Fibroblast of the aortic adventitia (primary cell): ENCODE results near the gene IGSF1. TPM values are rescaled to one million over a fixed set of nuclear protein-coding genes. Genes with fewer than 3 reads are reported as not detected.
"Not testable (repeated sequence)": the region's sequence is repeated elsewhere in the genome, so short reads cannot be mapped to it uniquely, and the experiment has no call there.

Experiments used
- DNase-seq: peaks from one replicate; pipeline ENCODE4 v3.0.0-alpha.2; 2010; ENCODE audit warnings: low read depth
- H3K4me3 ChIP-seq: 2 replicates; pipeline ENCODE4 v1.5.1; 2011; ENCODE audit warnings: low read depth, mild to moderate bottlenecking, control low read depth, low read length, moderate library complexity
- total RNA-seq: library from RNA; depleted of rRNA; stranded (reverse); fragments of >200 nt; gene quantifications from 2 replicates; pipeline ENCODE4 v1.2.3, GENCODE V29; 2012; ENCODE audit warnings: low replicate concordance
- TF ChIP-seq, protein P1 (sequence below): IDR thresholded peaks from 2 replicates; pipeline ENCODE4 v1.5.1; 2011; ENCODE audit warnings: mild to moderate bottlenecking, low read length, control low read depth, inconsistent platforms; ENCODE audit not compliant: insufficient read depth

IGSF1 gene
- total RNA-seq, 1 donor = 0.09 TPM

- no peak for DNase-seq
These were observed 26.1 kb downstream of the IGSF1 start for GRCh38 chrX:131262738-131263679.

DNA sequence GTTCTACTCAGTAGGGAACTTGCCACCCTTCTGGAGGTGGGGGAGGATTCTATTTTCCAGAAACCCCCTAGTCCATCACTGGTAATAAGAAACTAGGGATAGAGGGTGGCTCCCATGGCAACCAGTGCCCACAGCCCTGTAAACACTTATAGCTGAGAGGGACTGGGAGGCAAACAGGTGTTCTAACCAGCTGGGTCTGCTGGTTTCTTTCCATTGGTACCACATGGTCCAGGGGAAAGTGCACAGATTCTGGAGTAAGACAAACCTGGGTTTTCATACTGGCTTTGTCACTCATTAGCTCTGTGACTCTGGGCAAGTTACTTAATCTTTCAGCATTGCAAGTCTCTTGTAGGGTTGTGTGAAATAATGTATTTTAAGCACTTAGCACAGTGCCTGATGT is 26.9 kb downstream of the IGSF1 start:
- H3K4me3 ChIP-seq = no peak overlapping the region
- DNase-seq = no peak
- TF ChIP-seq, protein P1, sequence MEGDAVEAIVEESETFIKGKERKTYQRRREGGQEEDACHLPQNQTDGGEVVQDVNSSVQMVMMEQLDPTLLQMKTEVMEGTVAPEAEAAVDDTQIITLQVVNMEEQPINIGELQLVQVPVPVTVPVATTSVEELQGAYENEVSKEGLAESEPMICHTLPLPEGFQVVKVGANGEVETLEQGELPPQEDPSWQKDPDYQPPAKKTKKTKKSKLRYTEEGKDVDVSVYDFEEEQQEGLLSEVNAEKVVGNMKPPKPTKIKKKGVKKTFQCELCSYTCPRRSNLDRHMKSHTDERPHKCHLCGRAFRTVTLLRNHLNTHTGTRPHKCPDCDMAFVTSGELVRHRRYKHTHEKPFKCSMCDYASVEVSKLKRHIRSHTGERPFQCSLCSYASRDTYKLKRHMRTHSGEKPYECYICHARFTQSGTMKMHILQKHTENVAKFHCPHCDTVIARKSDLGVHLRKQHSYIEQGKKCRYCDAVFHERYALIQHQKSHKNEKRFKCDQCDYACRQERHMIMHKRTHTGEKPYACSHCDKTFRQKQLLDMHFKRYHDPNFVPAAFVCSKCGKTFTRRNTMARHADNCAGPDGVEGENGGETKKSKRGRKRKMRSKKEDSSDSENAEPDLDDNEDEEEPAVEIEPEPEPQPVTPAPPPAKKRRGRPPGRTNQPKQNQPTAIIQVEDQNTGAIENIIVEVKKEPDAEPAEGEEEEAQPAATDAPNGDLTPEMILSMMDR = no peak

More at GRCh38 chrX:131262738-131263679, 26.1 kb downstream of the IGSF1 start:
- TF ChIP-seq, protein P1 = no peak
- no peak overlapping the region for H3K4me3 ChIP-seq

DNA sequence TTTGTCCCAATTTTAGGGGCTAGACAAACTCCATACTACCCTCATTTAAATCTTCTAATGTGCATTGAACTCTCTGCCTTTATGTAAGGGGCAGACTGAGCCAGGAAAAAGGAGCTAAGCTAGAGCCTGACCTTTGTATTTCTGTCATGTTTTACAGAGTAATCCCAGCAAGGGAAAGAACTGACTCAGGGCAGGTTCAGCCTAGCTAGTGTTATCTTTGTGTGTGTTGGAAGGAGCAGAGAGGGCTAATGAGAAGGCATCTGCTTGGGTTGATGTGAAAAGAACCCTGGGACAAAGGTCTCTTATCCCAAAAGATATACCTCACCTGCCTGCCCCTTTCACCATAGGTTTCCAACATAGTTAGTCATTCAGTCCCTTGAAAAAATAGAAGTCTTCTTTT is 31.7 kb downstream of the IGSF1 start:
- TF ChIP-seq, protein P1 = no peak
- no peak overlapping the region for H3K4me3 ChIP-seq
- DNase-seq = no peak

GRCh38 chrX:131250984-131251738 is 37.9 kb downstream of the IGSF1 start:
- not testable (repeated sequence) for H3K4me3 ChIP-seq, DNase-seq

GRCh38 chrX:131239057-131239456 is 50.0 kb downstream of the IGSF1 start:
- TF ChIP-seq, protein P1 = no peak
- no peak overlapping the region for H3K4me3 ChIP-seq
- no peak for DNase-seq

DNA sequence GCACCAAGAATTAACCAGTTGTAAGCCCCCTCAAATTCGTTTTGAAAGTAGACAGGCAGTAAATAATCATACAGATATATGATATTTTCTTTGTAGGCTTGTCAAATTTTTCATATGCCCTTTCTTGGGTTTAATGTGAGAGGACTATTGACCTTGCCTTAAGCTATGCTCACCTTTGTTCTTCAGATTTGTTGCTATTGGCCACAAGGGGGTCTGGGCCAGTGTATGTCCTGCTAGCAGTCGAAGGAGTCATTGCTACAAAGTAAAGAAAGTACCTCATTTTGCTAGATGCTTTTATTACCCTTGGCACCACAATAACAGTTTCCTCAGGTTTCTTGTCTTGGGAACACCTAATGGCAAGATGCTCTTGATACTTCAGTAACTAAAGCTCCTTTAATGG is 51.7 kb downstream of the IGSF1 start:
- no peak for DNase-seq
- TF ChIP-seq, protein P1 = no peak
- no peak overlapping the region for H3K4me3 ChIP-seq
